ENCODE results near the gene RPH3AL.

DNA sequence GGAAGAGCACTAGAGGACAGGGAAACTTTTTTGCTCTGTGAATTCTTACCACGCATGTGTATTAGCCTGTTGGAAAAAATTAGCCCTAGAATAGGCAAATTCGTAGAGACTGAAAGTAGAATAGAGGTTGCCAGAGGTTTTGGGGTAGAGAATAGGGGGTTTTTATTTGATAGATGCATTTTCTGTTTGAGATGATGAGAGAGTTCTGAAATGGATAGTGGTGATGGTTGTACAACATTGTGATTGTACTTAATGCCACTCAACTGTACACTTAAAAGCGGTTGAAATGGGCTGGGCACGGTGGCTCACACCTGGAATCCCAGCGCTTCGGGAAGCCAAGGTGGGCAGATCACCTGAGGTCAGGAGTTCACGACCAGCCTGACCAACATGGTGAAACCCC is 163.2 kb downstream of the RPH3AL start:
- TF ChIP-seq, protein P1, sequence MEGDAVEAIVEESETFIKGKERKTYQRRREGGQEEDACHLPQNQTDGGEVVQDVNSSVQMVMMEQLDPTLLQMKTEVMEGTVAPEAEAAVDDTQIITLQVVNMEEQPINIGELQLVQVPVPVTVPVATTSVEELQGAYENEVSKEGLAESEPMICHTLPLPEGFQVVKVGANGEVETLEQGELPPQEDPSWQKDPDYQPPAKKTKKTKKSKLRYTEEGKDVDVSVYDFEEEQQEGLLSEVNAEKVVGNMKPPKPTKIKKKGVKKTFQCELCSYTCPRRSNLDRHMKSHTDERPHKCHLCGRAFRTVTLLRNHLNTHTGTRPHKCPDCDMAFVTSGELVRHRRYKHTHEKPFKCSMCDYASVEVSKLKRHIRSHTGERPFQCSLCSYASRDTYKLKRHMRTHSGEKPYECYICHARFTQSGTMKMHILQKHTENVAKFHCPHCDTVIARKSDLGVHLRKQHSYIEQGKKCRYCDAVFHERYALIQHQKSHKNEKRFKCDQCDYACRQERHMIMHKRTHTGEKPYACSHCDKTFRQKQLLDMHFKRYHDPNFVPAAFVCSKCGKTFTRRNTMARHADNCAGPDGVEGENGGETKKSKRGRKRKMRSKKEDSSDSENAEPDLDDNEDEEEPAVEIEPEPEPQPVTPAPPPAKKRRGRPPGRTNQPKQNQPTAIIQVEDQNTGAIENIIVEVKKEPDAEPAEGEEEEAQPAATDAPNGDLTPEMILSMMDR (conservative IDR thresholded peaks at IDR 0.05; ENCODE audit: low read depth, low read length) = no peak
- TF ChIP-seq EZH2phosphoT487 (IDR thresholded peaks at IDR 0.05; ENCODE audit: borderline replicate concordance, low read length) = no peak

Data from PC-3 (cell line).